Measurements from ENCODE around the gene TAS2R31.

GRCh38 chr12:11015775-11016430 lies 15.3 kb downstream of the TAS2R31 start:
- TF ChIP-seq CTCF (IDR thresholded peaks at IDR 0.05; ENCODE audit: extremely low read depth in 1 of 2, insufficient read depth in 1 of 2, low read depth in 1 of 2, low read length in 2 of 2) (no peak), MAX (IDR thresholded peaks at IDR 0.05; ENCODE audit: insufficient read depth, insufficient read length) (no peak)

All from endothelial cell of umbilical vein (primary cell).